Measurements from ENCODE around the gene LGALS3BP.

LGALS3BP gene

DNA sequence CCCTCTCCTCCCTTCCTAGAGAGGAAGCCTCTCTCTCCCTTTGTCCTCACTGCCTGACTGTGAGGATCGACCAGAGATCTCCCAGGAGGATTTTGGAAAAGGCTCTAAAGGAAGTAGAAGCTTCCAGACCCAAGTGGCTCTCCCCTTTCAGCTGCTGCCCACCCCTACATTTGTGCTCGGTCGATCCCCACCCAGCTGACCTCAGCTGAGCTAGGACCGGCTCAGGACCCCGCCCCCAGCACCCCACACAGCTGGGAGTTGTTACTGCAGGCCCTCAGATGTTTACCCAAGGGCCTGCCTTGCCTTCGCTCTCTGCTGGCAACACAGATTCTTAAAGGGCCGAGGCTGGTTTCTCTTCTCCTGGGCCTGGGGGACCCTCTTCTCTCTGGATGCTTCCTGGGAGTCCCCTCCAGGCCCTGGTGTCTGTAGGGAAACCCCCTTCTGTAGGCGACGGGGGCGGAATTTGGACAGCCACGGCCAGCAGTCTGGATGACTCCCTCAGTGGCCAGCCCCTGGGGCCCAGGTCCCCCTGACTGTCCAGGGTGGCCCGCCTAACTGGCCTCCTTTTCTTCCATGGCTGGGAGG is 27.7 kb downstream of the LGALS3BP start:
- H3K9me2 ChIP-seq (replicated peaks; ENCODE audit: insufficient read depth, low read length): no peaks in the 10 kb centered on the region
- no peaks in the 10 kb centered on the region for H3K79me2 ChIP-seq (ENCODE audit: insufficient read depth, low read length)
- no peak overlapping the region for H3K27ac ChIP-seq (ENCODE audit: low read depth, low read length)
- H3K4me3 ChIP-seq (ENCODE audit: insufficient read depth, low read length, poor library complexity, severe bottlenecking): no peak overlapping the region
- H3K9ac ChIP-seq (ENCODE audit: low read length): no peak overlapping the region
- peaks cover 9% of the 10 kb centered on the region; the same call in 1 of the 2 replicates for H3K9me3 ChIP-seq (ENCODE audit: insufficient read depth, low read length)
- no peak overlapping the region for H3K4me2 ChIP-seq (ENCODE audit: low read depth, low read length, poor library complexity, severe bottlenecking)
- TF ChIP-seq, protein P1, sequence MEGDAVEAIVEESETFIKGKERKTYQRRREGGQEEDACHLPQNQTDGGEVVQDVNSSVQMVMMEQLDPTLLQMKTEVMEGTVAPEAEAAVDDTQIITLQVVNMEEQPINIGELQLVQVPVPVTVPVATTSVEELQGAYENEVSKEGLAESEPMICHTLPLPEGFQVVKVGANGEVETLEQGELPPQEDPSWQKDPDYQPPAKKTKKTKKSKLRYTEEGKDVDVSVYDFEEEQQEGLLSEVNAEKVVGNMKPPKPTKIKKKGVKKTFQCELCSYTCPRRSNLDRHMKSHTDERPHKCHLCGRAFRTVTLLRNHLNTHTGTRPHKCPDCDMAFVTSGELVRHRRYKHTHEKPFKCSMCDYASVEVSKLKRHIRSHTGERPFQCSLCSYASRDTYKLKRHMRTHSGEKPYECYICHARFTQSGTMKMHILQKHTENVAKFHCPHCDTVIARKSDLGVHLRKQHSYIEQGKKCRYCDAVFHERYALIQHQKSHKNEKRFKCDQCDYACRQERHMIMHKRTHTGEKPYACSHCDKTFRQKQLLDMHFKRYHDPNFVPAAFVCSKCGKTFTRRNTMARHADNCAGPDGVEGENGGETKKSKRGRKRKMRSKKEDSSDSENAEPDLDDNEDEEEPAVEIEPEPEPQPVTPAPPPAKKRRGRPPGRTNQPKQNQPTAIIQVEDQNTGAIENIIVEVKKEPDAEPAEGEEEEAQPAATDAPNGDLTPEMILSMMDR (IDR thresholded peaks at IDR 0.05; ENCODE audit: insufficient read depth, low read length, poor library complexity, severe bottlenecking): no peak
- no peak for TF ChIP-seq EZH2phosphoT487 (conservative IDR thresholded peaks at IDR 0.05; ENCODE audit: low read length)
- H2AFZ ChIP-seq (ENCODE audit: low read depth, low read length, severe bottlenecking): no peak overlapping the region
- H4K20me1 ChIP-seq (ENCODE audit: low read depth, low read length): no peaks in the 10 kb centered on the region
- H3F3A ChIP-seq (ENCODE audit: insufficient read depth): no peaks in the 10 kb centered on the region
- no peaks in the 10 kb centered on the region for H3K27me3 ChIP-seq (ENCODE audit: low read length)
- H3K36me3 ChIP-seq (ENCODE audit: low read length): no peaks in the 10 kb centered on the region

DNA sequence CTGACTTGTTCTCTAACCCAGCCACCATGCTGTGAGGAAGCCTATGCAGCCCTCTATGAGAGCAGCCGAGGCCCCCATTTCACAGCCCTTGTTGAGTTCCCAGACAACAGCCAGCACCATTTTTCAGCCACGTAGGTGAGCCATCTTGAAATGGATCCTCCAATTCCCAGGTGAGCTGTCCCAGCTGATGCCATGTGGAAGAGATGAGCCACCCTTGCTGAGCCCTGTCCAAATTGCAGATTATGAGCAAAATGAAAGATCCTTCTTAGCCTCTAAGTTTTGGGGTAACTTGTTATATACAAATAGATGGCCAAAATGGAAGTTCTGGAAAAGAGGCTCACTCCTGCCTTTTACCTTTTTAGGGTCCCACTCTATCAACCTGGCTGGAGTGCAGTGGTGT is 28.9 kb downstream of the LGALS3BP start:
- Histone ChIP-seq H2AFZ (ENCODE audit: low read depth, low read length, severe bottlenecking) (no peak overlapping the region), H3K27me3 (ENCODE audit: low read length) (no peaks in the 10 kb centered on the region), H3K79me2 (ENCODE audit: insufficient read depth, low read length) (no peaks in the 10 kb centered on the region), H3K9ac (ENCODE audit: low read length) (no peak overlapping the region), H3K27ac (ENCODE audit: low read depth, low read length) (no peak overlapping the region), H3K9me2 (replicated peaks; ENCODE audit: insufficient read depth, low read length) (no peaks in the 10 kb centered on the region), H3F3A (ENCODE audit: insufficient read depth) (no peaks in the 10 kb centered on the region), H3K4me2 (ENCODE audit: low read depth, low read length, poor library complexity, severe bottlenecking) (no peak overlapping the region), H3K9me3 (ENCODE audit: insufficient read depth, low read length) (peaks cover 9% of the 10 kb centered on the region; the same call in 1 of the 2 replicates), H3K4me3 (ENCODE audit: insufficient read depth, low read length, poor library complexity, severe bottlenecking) (no peak overlapping the region), H3K36me3 (ENCODE audit: low read length) (no peaks in the 10 kb centered on the region), H4K20me1 (ENCODE audit: low read depth, low read length) (no peaks in the 10 kb centered on the region)
- TF ChIP-seq, protein P1 (IDR thresholded peaks at IDR 0.05; ENCODE audit: insufficient read depth, low read length, poor library complexity, severe bottlenecking): no peak
- TF ChIP-seq EZH2phosphoT487 (conservative IDR thresholded peaks at IDR 0.05; ENCODE audit: low read length): no peak

DNA sequence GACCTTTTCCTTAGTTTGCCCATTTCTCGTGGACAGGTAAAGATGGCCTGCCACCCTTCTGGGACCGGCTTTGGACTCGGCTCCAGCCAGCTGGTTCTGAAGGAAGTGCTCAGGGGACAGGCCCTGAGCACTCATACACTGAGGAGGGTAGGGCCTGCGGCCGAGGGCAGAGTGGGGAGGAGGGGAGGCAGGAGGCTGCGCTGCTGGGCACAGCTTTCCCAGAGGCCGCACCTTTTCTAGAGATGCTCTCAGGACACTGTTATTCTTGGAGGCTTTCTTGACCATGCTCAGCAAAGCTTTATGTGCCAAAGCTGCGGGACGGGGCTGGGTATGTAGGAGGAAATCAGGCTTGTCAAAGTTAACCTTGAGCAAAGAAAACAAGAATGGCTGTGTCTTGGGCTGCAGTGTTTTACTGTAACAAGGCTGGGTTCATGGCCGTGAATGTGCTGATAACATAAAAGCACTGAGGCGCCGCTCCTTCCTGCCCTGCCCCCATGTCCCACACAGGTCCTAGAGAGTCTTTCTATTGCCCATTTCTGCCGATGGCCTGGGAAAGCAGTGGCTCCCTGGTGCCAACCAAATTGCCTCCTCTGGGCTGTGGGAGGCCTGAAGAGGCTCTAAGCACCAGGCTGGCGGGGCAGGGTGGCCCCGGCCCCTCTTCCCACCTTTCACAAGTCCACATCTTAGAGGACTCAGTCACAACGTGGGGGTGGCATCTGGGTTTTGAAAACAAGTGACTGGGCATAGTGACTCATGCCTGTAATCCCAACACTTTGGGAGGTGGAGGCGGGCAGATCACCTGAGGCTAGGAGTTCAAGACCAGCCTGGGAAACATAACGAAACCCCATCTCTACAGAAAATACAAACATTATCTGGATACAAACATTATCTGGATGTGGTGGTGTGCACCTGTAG is 32.2 kb downstream of the LGALS3BP start:
- TF ChIP-seq, protein P1 (IDR thresholded peaks at IDR 0.05; ENCODE audit: insufficient read depth, low read length, poor library complexity, severe bottlenecking): no peak
- TF ChIP-seq EZH2phosphoT487 (conservative IDR thresholded peaks at IDR 0.05; ENCODE audit: low read length): no peak
- no peak overlapping the region for H2AFZ ChIP-seq (ENCODE audit: low read depth, low read length, severe bottlenecking)
- no peaks in the 10 kb centered on the region for H4K20me1 ChIP-seq (ENCODE audit: low read depth, low read length)
- no peak overlapping the region for H3K9ac ChIP-seq (ENCODE audit: low read length)
- no peaks in the 10 kb centered on the region for H3K36me3 ChIP-seq (ENCODE audit: low read length)
- H3K27me3 ChIP-seq (ENCODE audit: low read length): no peaks in the 10 kb centered on the region; the same call in 1 of the 2 replicates
- H3K79me2 ChIP-seq (ENCODE audit: insufficient read depth, low read length): no peaks in the 10 kb centered on the region
- H3K9me3 ChIP-seq (ENCODE audit: insufficient read depth, low read length): peaks cover 9% of the 10 kb centered on the region; the same call in 1 of the 2 replicates
- no peak overlapping the region for H3K27ac ChIP-seq (ENCODE audit: low read depth, low read length)
- no peaks in the 10 kb centered on the region for H3F3A ChIP-seq (ENCODE audit: insufficient read depth)
- H3K4me2 ChIP-seq (ENCODE audit: low read depth, low read length, poor library complexity, severe bottlenecking): no peak overlapping the region
- no peak overlapping the region for H3K4me3 ChIP-seq (ENCODE audit: insufficient read depth, low read length, poor library complexity, severe bottlenecking)
- H3K9me2 ChIP-seq (replicated peaks; ENCODE audit: insufficient read depth, low read length): no peaks in the 10 kb centered on the region

All from SU-DHL-6 (cell line).